NCI-H82 treated with DMSO at 0.1 percent for 48 hours (cell line): ENCODE data around the gene INPP5A.

Experiments used
- DNase-seq: peaks from one replicate; lab custom pipeline; 2025; ENCODE audit not compliant: unreplicated experiment; lab: John Stamatoyannopoulos, UW

INPP5A gene

GRCh38 chr10:132578287-132578951, 40.8 kb downstream of the INPP5A start:
- DNase-seq: no peak

DNA sequence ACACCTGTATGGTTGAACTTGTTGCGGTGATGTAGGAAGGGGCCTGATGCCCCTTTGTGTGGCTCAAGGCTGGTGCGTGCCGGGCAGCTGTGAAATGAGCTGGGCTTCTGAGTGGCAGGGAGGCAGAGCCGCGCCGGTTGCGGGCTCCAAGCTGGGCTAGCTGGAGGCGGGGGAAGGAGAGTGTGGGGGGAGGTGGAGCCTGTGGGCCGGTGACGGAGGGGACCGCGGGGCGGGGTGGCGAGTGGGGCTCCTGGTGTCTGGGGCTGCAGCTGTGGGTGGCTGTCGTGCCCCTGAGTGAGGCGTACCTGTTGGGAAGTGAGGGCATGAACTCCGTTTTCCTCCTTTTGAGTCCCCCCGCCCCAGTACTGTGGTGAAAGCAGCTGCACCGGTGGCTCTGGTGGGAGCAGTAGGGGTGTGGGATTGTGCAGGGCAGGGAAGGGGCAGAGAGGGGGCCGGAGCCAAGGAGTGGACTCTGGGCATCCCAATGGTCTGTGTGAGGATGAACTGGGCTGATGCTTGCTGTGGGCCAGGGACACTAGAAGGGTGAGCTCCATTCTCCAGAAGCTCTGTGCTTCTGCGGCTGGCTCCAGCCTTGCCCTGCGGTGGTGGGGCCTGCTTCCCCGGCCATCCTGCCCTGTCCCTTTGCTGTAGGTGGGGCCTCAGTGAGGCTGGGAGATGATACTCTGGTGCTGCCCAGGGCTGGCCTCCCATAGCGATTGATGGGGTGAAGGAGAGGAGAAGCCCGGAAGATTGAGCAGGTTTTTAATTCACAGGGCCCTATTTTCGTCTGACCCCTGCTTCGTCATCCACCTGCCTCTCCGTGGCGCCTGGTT, 41.7 kb downstream of the INPP5A start:
- DNase-seq: no peak

DNA sequence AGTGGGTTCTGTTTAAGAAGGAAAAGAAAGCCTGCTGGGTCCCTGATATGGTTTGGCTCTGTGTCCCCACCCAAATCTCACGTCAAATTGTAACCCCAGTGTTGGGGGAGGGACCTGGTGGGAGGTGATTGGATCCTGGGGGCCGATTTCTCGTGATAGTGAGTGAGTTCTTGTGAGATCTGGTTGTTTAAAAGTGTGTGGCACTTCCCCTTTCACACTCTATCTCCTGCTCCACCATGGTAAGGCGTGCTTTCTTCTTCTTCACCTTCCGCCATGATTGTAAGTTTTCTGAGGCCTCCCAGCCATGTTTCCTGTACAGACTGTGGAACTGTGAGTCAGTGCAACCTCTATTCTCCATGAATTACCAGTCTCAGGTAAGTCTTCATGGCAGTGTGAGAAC, 42.6 kb downstream of the INPP5A start:
- DNase-seq: no peak

DNA sequence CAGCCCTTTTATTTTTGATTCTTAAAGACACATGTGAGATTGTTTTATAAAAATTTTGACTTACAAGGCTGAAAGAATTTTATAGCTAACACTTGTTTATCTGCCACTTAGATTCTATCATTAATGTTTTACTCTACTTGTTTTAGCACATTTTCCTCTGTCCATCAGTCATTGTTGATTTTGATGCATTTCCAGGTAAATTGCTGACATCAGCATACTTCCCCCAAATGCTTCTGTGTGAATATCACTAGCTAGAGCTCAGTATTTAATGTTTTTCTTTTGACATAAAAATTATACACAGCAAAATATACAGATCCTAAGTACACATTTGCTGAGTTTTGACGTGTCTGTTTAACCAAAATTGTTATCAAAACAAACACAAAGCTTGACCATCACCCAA, 43.0 kb downstream of the INPP5A start:
- DNase-seq: no peak

GRCh38 chr10:132582137-132582536, 44.5 kb downstream of the INPP5A start:
- no peak for DNase-seq

- no peak for DNase-seq
Observed at GRCh38 chr10:132582771-132583170, 45.2 kb downstream of the INPP5A start.

GRCh38 chr10:132583456-132583855, 45.9 kb downstream of the INPP5A start:
- no peak for DNase-seq

DNA sequence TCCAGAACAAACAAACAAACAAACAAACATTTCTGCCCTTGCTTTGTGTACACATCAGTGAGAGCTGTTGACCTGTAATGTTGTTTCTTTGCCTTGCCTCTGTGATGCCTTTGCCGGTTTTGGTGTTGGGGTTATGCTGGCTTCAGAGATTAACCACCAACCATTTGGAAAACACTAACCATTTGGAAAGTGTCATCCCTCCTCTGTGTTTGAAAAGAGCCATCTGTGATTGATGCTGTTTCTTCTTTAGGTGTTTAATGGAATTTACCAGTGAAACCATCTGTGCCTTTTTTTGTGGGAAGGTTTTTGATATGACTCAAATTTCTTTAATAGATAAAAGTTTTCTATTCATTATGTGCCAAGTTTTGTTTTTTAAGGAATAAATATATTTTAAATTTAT, 46.5 kb downstream of the INPP5A start:
- no peak for DNase-seq

GRCh38 chr10:132585732-132586722, 48.4 kb downstream of the INPP5A start:
- DNase-seq: no peak

DNA sequence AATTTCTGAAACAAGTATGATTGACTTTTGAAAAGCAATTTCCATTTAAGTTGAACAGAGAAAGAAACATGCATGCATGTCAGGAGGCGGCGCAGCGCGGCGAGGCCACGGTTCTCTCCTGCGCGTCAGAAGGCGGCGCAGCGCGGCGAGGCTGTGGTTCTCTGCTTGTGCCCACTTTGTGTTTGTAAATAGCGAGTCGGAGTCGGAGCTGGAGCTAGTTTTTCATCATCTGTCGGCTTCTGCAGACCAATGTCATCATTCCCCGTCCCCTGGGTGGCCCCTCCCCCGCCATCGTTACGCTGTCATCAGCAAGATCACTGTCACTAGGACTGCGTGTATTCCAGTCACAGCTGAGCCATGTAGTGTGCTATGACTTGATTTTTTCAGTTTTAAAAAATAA, 49.2 kb downstream of the INPP5A start:
- no peak for DNase-seq

- DNase-seq: no peak
Observed at GRCh38 chr10:132587175-132587574, 49.6 kb downstream of the INPP5A start.

- no peak for DNase-seq
Observed at GRCh38 chr10:132588301-132589013, 50.9 kb downstream of the INPP5A start.

DNA sequence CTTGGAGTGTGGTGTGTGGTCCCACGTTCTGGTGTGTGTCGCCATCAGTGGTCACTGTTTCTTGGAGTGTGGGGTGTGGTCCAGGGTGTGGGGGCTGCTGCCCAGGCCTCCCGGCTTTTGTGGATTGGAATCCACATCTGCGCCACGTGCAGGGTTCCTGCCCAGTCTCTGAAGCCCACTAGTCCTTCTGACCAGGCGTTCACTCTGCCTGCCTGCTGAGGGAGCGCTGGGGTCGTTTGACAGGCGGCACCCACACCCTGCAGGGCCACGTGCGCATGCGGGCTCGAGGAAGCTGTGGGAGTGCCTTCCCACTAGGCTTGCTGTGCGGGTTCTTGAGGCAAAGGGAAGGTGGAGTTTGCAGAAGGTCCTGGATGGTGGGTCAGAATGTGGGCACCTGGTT, 51.4 kb downstream of the INPP5A start:
- no peak for DNase-seq

DNA sequence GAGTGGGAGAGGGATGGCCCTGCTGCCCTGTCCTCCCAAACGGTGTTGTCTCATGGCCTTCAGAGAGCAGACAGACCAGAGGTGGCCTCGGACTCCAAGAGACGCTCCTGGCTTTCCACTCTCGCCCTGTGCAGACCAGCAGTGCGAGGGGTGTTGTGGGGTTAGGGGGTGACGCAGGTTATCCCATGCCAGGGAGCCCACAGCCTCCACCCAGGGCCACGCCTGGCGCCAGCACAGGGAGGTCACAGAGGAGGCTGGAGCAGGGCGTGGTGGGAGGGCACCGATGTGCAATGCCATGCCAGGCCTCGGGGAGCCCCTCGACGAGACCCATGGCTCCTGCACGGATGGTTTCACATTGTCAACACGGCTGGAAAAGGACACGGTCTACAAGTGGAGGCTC, 52.1 kb downstream of the INPP5A start:
- DNase-seq: no peak

DNA sequence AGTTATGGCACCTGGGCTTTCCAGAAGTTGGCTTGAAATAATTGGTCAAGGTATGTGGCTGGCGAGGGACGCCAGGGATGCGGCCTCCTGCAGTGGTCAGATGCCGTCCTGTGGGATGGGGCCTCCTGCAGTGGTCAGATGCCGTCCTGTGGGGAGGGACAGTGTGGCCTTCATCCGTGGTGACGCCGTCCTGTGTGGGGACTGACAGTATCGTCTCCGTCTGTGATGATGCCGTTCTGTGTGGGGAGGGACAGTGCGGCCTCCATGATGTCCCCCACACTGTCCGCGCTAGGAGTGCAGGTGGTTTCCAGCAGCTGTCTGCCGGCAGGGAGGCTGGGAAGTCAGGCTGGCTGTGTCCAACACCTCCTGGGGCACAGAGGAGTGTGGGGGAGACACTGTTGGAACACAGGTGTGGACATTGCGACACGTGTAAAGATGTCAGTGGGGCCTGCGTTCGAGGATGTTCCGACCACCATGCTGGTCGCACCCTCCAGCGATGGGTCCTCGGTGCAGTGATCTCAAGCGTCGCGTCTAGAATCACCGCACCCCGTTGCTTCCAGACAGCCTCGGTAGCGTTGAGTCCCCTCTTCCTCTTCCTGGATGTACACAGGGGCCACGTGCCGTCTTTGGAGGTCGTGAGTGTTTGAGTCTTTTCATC, 52.6 kb downstream of the INPP5A start:
- no peak for DNase-seq

DNA sequence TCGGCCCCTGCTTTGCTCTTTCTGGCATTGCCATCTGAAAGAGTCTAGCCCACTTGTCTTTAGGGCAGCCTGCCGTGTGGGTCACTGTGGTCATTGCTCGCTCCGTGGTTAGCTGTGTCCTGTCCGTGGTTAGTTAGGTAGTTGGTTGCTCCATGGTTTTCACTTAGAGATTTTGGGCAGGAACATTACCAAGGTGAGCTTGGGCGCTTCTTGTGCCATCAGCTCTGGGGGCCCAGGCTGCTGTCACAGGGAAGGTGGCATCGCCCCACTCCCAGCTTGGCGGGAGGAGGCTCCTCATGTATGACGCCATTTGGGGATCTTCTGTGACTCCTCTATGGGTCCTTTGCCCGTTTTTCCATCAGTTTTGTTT, 53.1 kb downstream of the INPP5A start:
- no peak for DNase-seq

- DNase-seq: no peak
Observed at GRCh38 chr10:132591166-132591971, 53.8 kb downstream of the INPP5A start.

DNA sequence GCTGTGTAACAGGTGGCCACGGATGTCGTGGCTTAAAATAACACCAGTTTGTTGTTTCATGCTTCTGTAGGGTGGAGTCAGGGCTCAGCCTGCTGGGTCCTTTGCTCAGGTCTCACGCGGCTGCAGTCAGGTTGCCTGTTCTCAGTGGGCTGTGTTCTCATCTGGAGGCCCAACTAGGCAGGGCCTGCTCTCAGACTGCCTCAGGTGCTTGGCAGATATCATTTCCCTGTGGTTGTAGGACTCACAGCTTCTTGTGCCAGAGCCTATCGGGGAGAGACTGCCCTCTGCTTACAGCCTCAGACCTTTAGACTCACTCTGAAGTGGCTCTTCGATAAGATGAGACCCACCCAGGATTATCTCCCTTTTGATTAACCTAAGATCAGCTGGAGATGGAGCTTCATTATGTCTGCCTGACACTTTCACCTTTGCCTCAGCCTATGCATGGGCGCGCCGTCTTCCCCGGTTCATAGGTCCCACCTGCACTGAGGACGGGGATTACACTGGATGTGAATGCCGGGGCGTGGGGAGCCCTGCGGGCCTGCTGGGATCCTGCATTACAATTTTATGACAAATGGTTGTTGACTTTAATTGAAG, 55.3 kb downstream of the INPP5A start:
- DNase-seq: no peak

DNA sequence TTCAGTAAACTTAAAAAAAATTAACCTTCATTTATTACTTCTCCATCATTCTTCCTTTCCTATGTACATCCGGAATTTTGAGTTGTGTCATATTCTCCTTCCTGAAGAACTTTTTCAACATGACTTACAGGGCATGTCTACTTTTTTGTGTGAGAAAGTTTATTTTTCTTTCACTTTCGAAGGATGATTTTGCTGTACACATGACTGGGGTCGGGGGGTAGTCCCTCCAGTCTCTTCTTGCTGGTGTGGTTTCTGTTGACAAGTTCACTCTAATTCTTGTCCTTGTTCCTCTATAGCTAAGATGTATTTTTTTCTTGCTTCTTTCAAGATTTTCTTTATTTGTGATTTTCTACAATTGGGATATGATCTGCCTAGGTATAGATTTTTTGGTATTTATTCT, 55.8 kb downstream of the INPP5A start:
- no peak for DNase-seq
